Endothelial cell of umbilical vein (primary cell): ENCODE measurements around the gene CYP27A1. TPM values are rescaled to one million over a fixed set of nuclear protein-coding genes. Genes with fewer than 3 reads are reported as not detected.

Source experiments
- BruUV-seq: library from RNA; stranded (reverse); fragments of 400-500 nt; replicated peaks from 2 replicates; lab custom pipeline; 2021; lab: Mats Ljungman, UMichigan
- CTCF ChIA-PET: fragments of 300-600, 350-600 bp; sonication (Branson Sonifier 250); formaldehyde crosslinking; loops from one replicate; lab custom pipeline; 2021; ENCODE audit warnings: antibody characterized with exemption, inconsistent platforms; lab: Charles Lee
- POLR2A ChIA-PET: fragments of 300-600, 350-600 bp; sonication (Branson Sonifier 250); formaldehyde crosslinking; loops from one replicate; lab custom pipeline; 2021; ENCODE audit warnings: antibody characterized with exemption, inconsistent platforms; lab: Charles Lee
- DNase-seq: peaks from one replicate; pipeline ENCODE4 v3.0.0-alpha.2; 2011; ENCODE audit warnings: low read depth, low spot score
- FAIRE-seq: peaks from 2 replicates; lab custom pipeline; 2011; peaks lifted over from hg19 to GRCh38; lab: Jason Lieb, UNC
- H2AFZ ChIP-seq: 2 replicates; pipeline ENCODE4 v1.6.0; 2012; ENCODE audit warnings: low read depth, low read length, control low read depth, inconsistent platforms
- H3K27ac ChIP-seq: 2 replicates; pipeline ENCODE4 v1.5.1; 2011; ENCODE audit warnings: low read depth, mild to moderate bottlenecking, control low read depth, low read length, moderate library complexity; ENCODE audit not compliant: insufficient read depth
- H3K27me3 ChIP-seq, 2 experiments: 2 replicates each; pipeline versions ENCODE4 v1.6.0 to v1.6.1; 2011; ENCODE audit warnings: low read length in 2 of 2, mixed read lengths in 1 of 2; ENCODE audit not compliant: control insufficient read depth in 2 of 2, insufficient read depth in 2 of 2
- H3K36me3 ChIP-seq, 2 experiments: 2 replicates in 1 of 2; 3 replicates in 1 of 2; pipeline ENCODE4 v1.5.1; 2011; ENCODE audit warnings: low read length in 2 of 2, mild to moderate bottlenecking in 1 of 2, moderate library complexity in 1 of 2; ENCODE audit not compliant: control insufficient read depth in 2 of 2, insufficient read depth in 2 of 2; ENCODE audit errors: extremely low read depth in 1 of 2
- H3K4me1 ChIP-seq: 3 replicates; pipeline ENCODE4 v1.5.1; 2011; ENCODE audit warnings: mild to moderate bottlenecking, low read length; ENCODE audit not compliant: control insufficient read depth, insufficient read depth; ENCODE audit errors: extremely low read depth
- H3K4me2 ChIP-seq: 2 replicates; pipeline ENCODE4 v1.6.1; 2011; ENCODE audit warnings: low read length, control low read depth, mixed read lengths; ENCODE audit not compliant: insufficient read depth
- H3K4me3 ChIP-seq, 3 experiments: fragments of 200-600 bp in 1 of 3; sonication (generic), shearing (Covaris generic) in 1 of 3; replicated peaks in 1 of 3; 2 replicates each; pipeline ENCODE4 v1.5.1; 2011 to 2016; ENCODE audit warnings: control low read depth in 3 of 3, low read length in 3 of 3, mild to moderate bottlenecking in 2 of 3, inconsistent platforms in 1 of 3, low read depth in 1 of 3, moderate library complexity in 1 of 3; ENCODE audit not compliant: insufficient read depth in 1 of 3
- H3K79me2 ChIP-seq: 2 replicates; pipeline ENCODE4 v1.6.0; 2012; ENCODE audit warnings: low read length, inconsistent platforms; ENCODE audit not compliant: control insufficient read depth, insufficient read depth
- H3K9ac ChIP-seq: replicated peaks from 2 replicates; pipeline ENCODE3; 2011; ENCODE audit warnings: low read length, control low read depth; ENCODE audit not compliant: insufficient read depth; ENCODE audit errors: extremely low read depth
- H3K9me1 ChIP-seq: replicated peaks from 3 replicates; pipeline ENCODE4 v1.6.0; 2011; ENCODE audit warnings: mild to moderate bottlenecking, low read length; ENCODE audit not compliant: control insufficient read depth, insufficient read depth; ENCODE audit errors: extremely low read depth
- H3K9me3 ChIP-seq: replicated peaks from 2 replicates; pipeline ENCODE4 v1.5.1; 2012; ENCODE audit warnings: low read length, inconsistent platforms; ENCODE audit not compliant: control insufficient read depth, insufficient read depth
- H4K20me1 ChIP-seq: replicated peaks from 2 replicates; pipeline ENCODE3; 2011; ENCODE audit warnings: mild to moderate bottlenecking, low read length; ENCODE audit not compliant: control insufficient read depth, insufficient read depth; ENCODE audit errors: extremely low read depth
- CTCF ChIP-seq, 2 donors: IDR thresholded peaks; 1 replicate in 1 of 2; 2 replicates in 1 of 2; pipeline ENCODE4 v1.5.1; 2011; ENCODE audit warnings: low read length in 2 of 2, mild to moderate bottlenecking in 2 of 2, moderate library complexity in 2 of 2, control low read depth in 1 of 2, inconsistent platforms in 1 of 2, low read depth in 1 of 2; ENCODE audit not compliant: insufficient read depth in 1 of 2; ENCODE audit errors: extremely low read depth in 1 of 2
- EZH2 ChIP-seq: IDR thresholded peaks from 2 replicates; pipeline ENCODE4 v1.6.1; 2012; ENCODE audit warnings: borderline replicate concordance, low read depth, mild to moderate bottlenecking, moderate library complexity, low read length, inconsistent platforms; ENCODE audit not compliant: severe bottlenecking
- FOS ChIP-seq: IDR thresholded peaks from 2 replicates; pipeline ENCODE4 v1.6.1; 2011; ENCODE audit warnings: mild to moderate bottlenecking, low read length, moderate library complexity, borderline replicate concordance; ENCODE audit not compliant: insufficient read depth
- GATA2 ChIP-seq: IDR thresholded peaks from 2 replicates; pipeline ENCODE4 v1.7.0; 2011; ENCODE audit warnings: low read depth, mild to moderate bottlenecking, moderate library complexity, mixed read lengths, low read length; ENCODE audit not compliant: insufficient read length, insufficient read depth
- JUN ChIP-seq: IDR thresholded peaks from 2 replicates; pipeline ENCODE4 v1.6.1; 2011; ENCODE audit warnings: borderline replicate concordance, low read depth; ENCODE audit not compliant: insufficient read length, insufficient read depth
- MAX ChIP-seq: IDR thresholded peaks from 2 replicates; pipeline ENCODE4 v1.6.1; 2011; ENCODE audit not compliant: insufficient read depth, insufficient read length
- MYC ChIP-seq: IDR thresholded peaks from one replicate; pipeline ENCODE4 v1.6.1; 2011; ENCODE audit warnings: mild to moderate bottlenecking, low read depth, low read length
- POLR2A ChIP-seq: IDR thresholded peaks from 2 replicates; pipeline ENCODE4 v1.6.1; 2012; ENCODE audit warnings: low read depth, mild to moderate bottlenecking, control low read depth, low read length
- POLR2AphosphoS5 ChIP-seq: IDR thresholded peaks from 2 replicates; pipeline ENCODE4 v1.6.1; 2012; ENCODE audit warnings: low read depth, mild to moderate bottlenecking, control low read depth, low read length, moderate library complexity; ENCODE audit not compliant: insufficient read depth
- dilution Hi-C: fragments of 300-500 bp; cut with MboI; formaldehyde crosslinking; loops from one replicate; pipeline ENCODE4 v1.15.0; 2019; ENCODE audit warnings: low sequenced_read_pairs; ENCODE audit not compliant: extremely low pct_ligation_motif_present
- intact Hi-C: fragments of 100-400 bp; cut with micrococcal nuclease; formaldehyde crosslinking; loops from one replicate; pipeline ENCODE4 v1.10.0; 2022
- polyA plus RNA-seq, 4 experiments: library from polyadenylated mRNA; depleted of rRNA in 3 of 4; stranded (reverse) in 3 of 4; unstranded in 1 of 4; fragments of >200 nt; gene quantifications; 2 replicates each; pipeline versions ENCODE4 v1.2.1 to v1.2.3, GENCODE V29; 2011 to 2012; ENCODE audit warnings: missing spikeins in 1 of 4
- total RNA-seq: library from RNA; stranded (reverse); gene quantifications from 2 replicates; pipeline ENCODE4 v1.2.3, GENCODE V29; 2021

The CYP27A1 gene
- total and polyA plus RNA-seq, 2 donors (not counting 3 experiments of a cell fraction or from before 2014, with no cell fraction given) = 15.1 to 34.9 TPM

DNA sequence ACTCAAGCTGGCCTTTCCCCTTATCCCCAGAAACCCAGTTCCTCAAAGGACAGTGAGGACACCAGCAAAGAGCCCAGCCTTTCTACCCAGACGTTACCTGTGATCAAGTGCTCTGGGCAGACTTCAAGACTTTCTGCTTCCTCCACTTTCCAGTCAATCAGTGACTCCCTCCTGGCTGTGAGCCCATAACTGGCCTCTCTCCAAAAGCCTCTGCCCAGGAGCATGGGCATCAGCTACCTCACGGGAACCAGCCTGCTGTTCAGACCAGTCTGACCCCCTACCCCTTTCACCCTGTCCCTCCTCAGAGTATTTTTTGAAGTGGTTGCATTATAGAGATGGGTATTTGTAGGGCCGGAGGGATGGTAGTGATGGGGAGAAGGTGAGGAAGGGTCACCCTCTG lies 27.7 kb upstream of the CYP27A1 start:
- no peak for FAIRE-seq
- CTCF ChIA-PET = interaction anchor here (9.8 kb wide), 1 partner anchor 94 kb away, joined by 81 read pairs; no protein-coding TSS in a partner anchor
- intact Hi-C loops = no loop called here

GRCh38 chr2:218754781-218755180 lies 27.2 kb upstream of the CYP27A1 start:
- no peaks in the 10 kb centered on the region for H3K79me2 ChIP-seq
- no peak overlapping the region for H3K27ac ChIP-seq
- no peak overlapping the region for H3K4me2 ChIP-seq
- ChIA-PET CTCF (interaction anchor here (9.8 kb wide), 1 partner anchor 93 kb away, joined by 81 read pairs; no protein-coding TSS in a partner anchor), POLR2A (no interaction called here)
- no peaks in the 10 kb centered on the region for H3K27me3 ChIP-seq
- H3K9ac ChIP-seq = no peak overlapping the region
- H3K4me1 ChIP-seq = no peaks in the 10 kb centered on the region
- dilution Hi-C loops (no loop called here), intact Hi-C loops (no loop called here)
- DNase-seq = no peak
- H2AFZ ChIP-seq = no peak overlapping the region
- no peaks in the 10 kb centered on the region for H4K20me1 ChIP-seq
- no peak overlapping the region for H3K4me3 ChIP-seq
- H3K9me1 ChIP-seq = no peaks in the 10 kb centered on the region
- no peak for FAIRE-seq
- no TSS peak for BruUV-seq
- H3K9me3 ChIP-seq = no peaks in the 10 kb centered on the region
- peaks cover 17 to 25% of the 10 kb centered on the region in 2 experiments for H3K36me3 ChIP-seq
- TF ChIP-seq POLR2A = no peak
- TF ChIP-seq FOS = no peak
- no peak for TF ChIP-seq EZH2
- no peak for TF ChIP-seq MYC
- no peak for TF ChIP-seq GATA2
- TF ChIP-seq CTCF (IDR thresholded peaks at IDR 0.05; ENCODE audit: extremely low read depth in 1 of 2, insufficient read depth in 1 of 2, low read depth in 1 of 2, low read length in 2 of 2) = no peak
- no peak for TF ChIP-seq MAX
- TF ChIP-seq POLR2AphosphoS5 = no peak
- TF ChIP-seq JUN = no peak

More for the DNA sequence above, 27.7 kb upstream of the CYP27A1 start:
- Histone ChIP-seq H3K4me3 (no peak overlapping the region), H3K27me3 (no peaks in the 10 kb centered on the region), H3K9ac (no peak overlapping the region), H3K27ac (no peak overlapping the region), H4K20me1 (no peaks in the 10 kb centered on the region), H3K79me2 (no peaks in the 10 kb centered on the region), H3K9me1 (no peaks in the 10 kb centered on the region), H3K4me1 (no peaks in the 10 kb centered on the region), H3K9me3 (no peaks in the 10 kb centered on the region), H3K36me3 (peaks cover 17 to 26% of the 10 kb centered on the region in 2 experiments), H2AFZ (no peak overlapping the region), H3K4me2 (no peak overlapping the region)
- TSS peak; percentile 20 for BruUV-seq
- no peak for DNase-seq
- dilution Hi-C loops = no loop called here
- POLR2A ChIA-PET = no interaction called here
- TF ChIP-seq MAX = no peak
- no peak for TF ChIP-seq JUN
- no peak for TF ChIP-seq GATA2
- no peak for TF ChIP-seq POLR2A
- no peak for TF ChIP-seq POLR2AphosphoS5
- TF ChIP-seq FOS = no peak
- no peak for TF ChIP-seq EZH2
